IPS-20b (cell line): ENCODE data around the gene SLC66A2.
A peak's percentile ranks its signal among the peaks of the same experiment; 100 is the strongest.
"Not testable (repeated sequence)": the region's sequence is repeated elsewhere in the genome, so short reads cannot be mapped to it uniquely, and the experiment has no call there.

ENCODE experiments used
- H3K27ac ChIP-seq: one replicate; pipeline ENCODE4 v1.5.1; 2013; ENCODE audit warnings: low read length
- H3K27me3 ChIP-seq: 2 replicates; pipeline ENCODE4 v1.6.1; 2013; ENCODE audit warnings: mild to moderate bottlenecking, low read length, inconsistent platforms; ENCODE audit not compliant: insufficient read depth
- H3K36me3 ChIP-seq: 2 replicates; pipeline ENCODE4 v1.6.1; 2013; ENCODE audit warnings: low read depth, mild to moderate bottlenecking, inconsistent platforms, low read length, moderate library complexity; ENCODE audit not compliant: insufficient read depth
- H3K4me1 ChIP-seq: 2 replicates; pipeline ENCODE4 v1.6.1; 2013; ENCODE audit warnings: mild to moderate bottlenecking, control low read depth, inconsistent platforms, low read length, moderate library complexity; ENCODE audit not compliant: insufficient read depth
- H3K4me3 ChIP-seq: 2 replicates; pipeline ENCODE4 v1.5.1; 2013; ENCODE audit warnings: mild to moderate bottlenecking, low read length, inconsistent platforms
- H3K9ac ChIP-seq: 2 replicates; pipeline ENCODE4 v1.6.1; 2013; ENCODE audit warnings: low read depth, mild to moderate bottlenecking, inconsistent platforms, low read length, moderate library complexity
- H3K9me3 ChIP-seq: 2 replicates; pipeline ENCODE4 v1.6.1; 2013; ENCODE audit warnings: mild to moderate bottlenecking, low read depth, low read length, inconsistent platforms; ENCODE audit not compliant: insufficient read depth

Gene SLC66A2

GRCh38 chr18:79951545-79952455 lies at the start of gene SLC66A2:
SLC66A2 (minus strand) TSS chr18:79951653; CDS start chr18:79950926, 727 bp downstream.
- no peaks in the 10 kb centered on the region for H3K9me3 ChIP-seq
- H3K4me3 ChIP-seq, result peak within 1 kb of the TSS; percentile 65; the same call in 1 of the 2 replicates
- no peak within 1 kb of the TSS for H3K27ac ChIP-seq
- H3K36me3 ChIP-seq, result no peaks in the 10 kb centered on the region
- peaks cover 5% of the 10 kb centered on the region; the same call in 1 of the 2 replicates for H3K4me1 ChIP-seq
- H3K27me3 ChIP-seq, result peaks cover 69% of the 10 kb centered on the region
- H3K9ac ChIP-seq, result no peak within 1 kb of the TSS

- no peaks in the 10 kb centered on the region for H3K36me3 ChIP-seq
- no peaks in the 10 kb centered on the region for H3K4me1 ChIP-seq
These were observed 49.4 kb upstream of the SLC66A2 start for GRCh38 chr18:80000877-80001276.

DNA sequence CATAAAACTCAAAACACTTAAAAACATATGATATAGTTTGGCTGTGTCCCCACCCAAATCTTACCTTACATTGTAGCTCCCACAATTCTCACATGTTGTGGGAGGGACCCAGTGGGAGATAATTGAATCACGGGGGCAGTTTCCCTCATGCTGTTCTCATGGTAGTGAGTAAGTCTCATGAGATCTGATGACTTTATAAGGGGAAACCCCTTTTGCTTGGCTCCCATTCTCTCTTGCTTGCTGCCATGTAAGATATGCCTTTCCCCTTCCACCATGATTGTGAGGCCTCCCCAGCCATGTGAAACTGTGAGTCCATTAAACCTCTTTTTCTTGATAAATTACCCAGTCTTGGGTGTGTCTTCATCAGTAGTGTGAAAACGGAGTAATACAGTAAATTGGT lies 48.2 kb upstream of the SLC66A2 start:
- H3K9me3 ChIP-seq, result peaks cover 21% of the 10 kb centered on the region
- not testable (repeated sequence) for H3K27me3 ChIP-seq, H3K36me3 ChIP-seq, H3K9ac ChIP-seq, H3K4me3 ChIP-seq, H3K27ac ChIP-seq, H3K4me1 ChIP-seq

More at GRCh38 chr18:80000877-80001276, 49.4 kb upstream of the SLC66A2 start:
- no peaks in the 10 kb centered on the region for H3K27me3 ChIP-seq
- H3K27ac ChIP-seq, result no peak overlapping the region
- H3K4me3 ChIP-seq, result no peak overlapping the region
- peaks cover 21% of the 10 kb centered on the region for H3K9me3 ChIP-seq
- no peak overlapping the region for H3K9ac ChIP-seq

DNA sequence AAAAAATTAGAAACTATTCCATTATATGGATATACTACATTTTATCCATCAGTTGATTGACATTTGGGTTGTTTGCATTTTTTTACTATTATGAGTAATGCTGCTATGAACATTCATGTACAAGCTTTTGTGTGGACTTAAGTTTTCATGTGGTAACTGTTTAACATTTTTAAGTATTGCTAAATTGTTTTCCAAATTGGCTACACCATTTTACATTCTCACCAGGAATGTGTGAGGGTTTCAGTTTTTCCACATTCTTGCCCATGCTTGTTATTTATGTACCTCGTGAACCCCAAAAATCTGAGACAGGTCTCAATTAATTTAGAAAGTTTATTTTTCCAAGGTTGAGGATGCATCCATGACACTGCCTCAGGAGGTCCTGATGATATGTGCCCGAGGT lies 40.0 kb upstream of the SLC66A2 start:
- Histone ChIP-seq H3K4me1 (peaks cover 16% of the 10 kb centered on the region), H3K27me3 (no peaks in the 10 kb centered on the region), H3K9me3 (no peaks in the 10 kb centered on the region), H3K4me3 (no peak overlapping the region), H3K9ac (no peak overlapping the region), H3K27ac (no peak overlapping the region), H3K36me3 (peaks cover 2% of the 10 kb centered on the region; the same call in 1 of the 2 replicates)

DNA sequence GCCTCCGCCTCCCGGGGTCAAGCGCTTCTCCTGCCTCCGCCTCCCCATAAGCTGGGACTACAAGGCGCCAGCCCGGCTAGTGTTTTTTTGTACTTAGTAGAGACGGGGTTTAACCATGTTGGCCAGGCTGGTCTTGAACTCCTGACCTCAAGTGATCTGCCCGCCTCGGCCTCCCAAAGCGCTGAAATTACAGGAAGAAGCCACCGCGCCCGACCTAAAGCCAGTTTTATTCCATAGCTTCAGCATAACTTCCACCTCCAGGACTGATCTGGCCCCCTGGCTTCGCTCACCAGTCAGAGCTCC lies 37.7 kb upstream of the SLC66A2 start:
- Histone ChIP-seq H3K9ac (peak overlapping the region; percentile 91; the same call in 1 of the 2 replicates), H3K9me3 (no peaks in the 10 kb centered on the region), H3K4me1 (peaks cover 16% of the 10 kb centered on the region), H3K4me3 (peak overlapping the region; percentile 88; the same call in 1 of the 2 replicates), H3K27ac (no peak overlapping the region), H3K36me3 (peaks cover 26% of the 10 kb centered on the region), H3K27me3 (no peaks in the 10 kb centered on the region)

DNA sequence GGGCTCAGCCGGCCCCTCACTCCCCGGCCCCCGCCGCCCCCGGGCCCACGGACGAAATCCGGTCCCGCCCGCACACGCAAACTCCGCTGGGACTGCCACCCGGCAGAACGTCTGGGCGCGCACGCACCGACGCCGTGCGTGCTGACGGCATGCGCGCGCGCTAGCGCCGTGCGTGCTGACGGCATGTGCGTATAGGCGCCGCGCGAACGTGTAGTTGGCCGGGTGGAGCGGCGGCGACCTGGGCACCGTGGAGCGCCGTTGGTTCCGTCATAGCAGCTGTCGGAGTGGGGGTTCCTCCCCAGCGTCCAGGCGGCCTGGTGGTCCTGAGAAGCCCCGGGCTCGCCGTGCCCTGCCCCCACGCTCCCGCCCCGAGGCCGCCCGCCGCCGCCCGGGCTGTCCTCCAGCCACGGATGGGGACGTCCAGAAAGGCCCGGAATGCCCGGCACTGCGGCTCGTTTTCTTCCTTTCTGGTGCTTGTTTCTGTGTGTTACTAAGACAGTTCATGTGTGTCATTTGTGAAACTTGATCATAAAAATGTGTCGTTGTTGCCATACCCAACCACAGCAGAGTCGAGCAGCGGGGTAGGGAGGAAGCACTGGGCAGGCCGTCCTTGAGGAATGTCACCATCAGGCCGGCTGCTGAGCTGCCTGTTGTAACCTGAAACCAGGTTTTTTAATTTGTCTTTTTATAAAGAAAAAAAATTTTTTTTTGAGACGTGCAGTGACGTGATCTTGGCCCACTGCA lies 37.2 kb upstream of the SLC66A2 start, which contains the start of gene TXNL4A:
Gene TXNL4A, minus strand, starts transcription at position 113 of the 744 bp plus-strand sequence. CDS start 171 bp downstream, outside the sequence.
- Histone ChIP-seq H3K36me3 (peaks cover 31% of the 10 kb centered on the region), H3K9me3 (no peaks in the 10 kb centered on the region), H3K27ac (peak within 1 kb of the TSS; percentile 39), H3K9ac (peak within 1 kb of the TSS; percentile 91), H3K4me1 (peaks cover 16% of the 10 kb centered on the region), H3K27me3 (no peaks in the 10 kb centered on the region), H3K4me3 (peak within 1 kb of the TSS; percentile 88)

GRCh38 chr18:79988071-79988450 lies 36.6 kb upstream of the SLC66A2 start:
- Histone ChIP-seq H3K27ac (peak overlapping the region; percentile 39), H3K9me3 (no peaks in the 10 kb centered on the region), H3K4me3 (peak overlapping the region; percentile 88), H3K36me3 (peaks cover 32% of the 10 kb centered on the region), H3K27me3 (no peaks in the 10 kb centered on the region), H3K4me1 (peaks cover 16% of the 10 kb centered on the region), H3K9ac (peak overlapping the region; percentile 91)

- H3K9me3 ChIP-seq, result no peaks in the 10 kb centered on the region
- no peaks in the 10 kb centered on the region for H3K27me3 ChIP-seq
- H3K36me3 ChIP-seq, result peaks cover 32% of the 10 kb centered on the region
- H3K9ac ChIP-seq, result peak overlapping the region; percentile 91
- peaks cover 11% of the 10 kb centered on the region for H3K4me1 ChIP-seq
- H3K27ac ChIP-seq, result no peak overlapping the region
- peak overlapping the region; percentile 88 for H3K4me3 ChIP-seq
These were observed 36.1 kb upstream of the SLC66A2 start for GRCh38 chr18:79987566-79987965.

- Histone ChIP-seq H3K36me3 (peaks cover 32% of the 10 kb centered on the region), H3K4me3 (peak overlapping the region; percentile 88), H3K9ac (peak overlapping the region; percentile 91; the same call in 1 of the 2 replicates), H3K27me3 (no peaks in the 10 kb centered on the region), H3K9me3 (no peaks in the 10 kb centered on the region), H3K27ac (no peak overlapping the region), H3K4me1 (peaks cover 8% of the 10 kb centered on the region; the same call in 1 of the 2 replicates)
These were observed 35.3 kb upstream of the SLC66A2 start for GRCh38 chr18:79986726-79987125.

- H3K4me3 ChIP-seq, result no peak overlapping the region
- no peak overlapping the region for H3K27ac ChIP-seq
- peaks cover 33% of the 10 kb centered on the region for H3K36me3 ChIP-seq
- H3K9me3 ChIP-seq, result no peaks in the 10 kb centered on the region
- peaks cover 8% of the 10 kb centered on the region; the same call in 1 of the 2 replicates for H3K4me1 ChIP-seq
- H3K9ac ChIP-seq, result no peak overlapping the region
- H3K27me3 ChIP-seq, result no peaks in the 10 kb centered on the region
These were observed 33.7 kb upstream of the SLC66A2 start for GRCh38 chr18:79985172-79985571.

DNA sequence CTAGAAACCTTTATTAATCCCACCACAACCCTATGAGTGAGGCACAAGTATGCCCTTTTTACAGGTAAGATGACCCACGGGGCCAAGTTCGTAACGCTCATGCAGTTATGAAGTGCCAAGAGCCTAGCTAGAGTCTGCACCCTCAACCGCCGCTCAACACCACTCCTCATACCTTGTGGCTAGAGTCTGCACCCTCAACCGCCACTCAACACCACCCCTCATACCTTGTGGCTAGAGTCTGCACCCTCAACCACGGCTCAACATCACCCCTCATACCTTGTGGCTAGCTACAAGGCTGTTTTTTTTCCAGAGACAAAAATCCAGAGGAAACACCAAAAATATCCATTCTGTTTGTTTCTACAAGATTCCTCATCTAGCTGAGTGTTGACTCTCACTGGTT lies 32.3 kb upstream of the SLC66A2 start:
- peaks cover 8% of the 10 kb centered on the region; the same call in 1 of the 2 replicates for H3K4me1 ChIP-seq
- peaks cover 46% of the 10 kb centered on the region for H3K36me3 ChIP-seq

More for the DNA sequence above, 32.3 kb upstream of the SLC66A2 start:
- Histone ChIP-seq H3K9ac (no peak overlapping the region), H3K4me3 (no peak overlapping the region), H3K27ac (no peak overlapping the region), H3K9me3 (no peaks in the 10 kb centered on the region), H3K27me3 (no peaks in the 10 kb centered on the region)
